RWPE2 (cell line): Measurements from ENCODE around the gene SCFD2.
"Not testable (repeated sequence)": the region's sequence is repeated elsewhere in the genome, so short reads cannot be mapped to it uniquely, and the experiment has no call there.

Experiments
- ATAC-seq: fragments of 200-7000 bp; cut with Tn5 transposase; 3 replicates; pipeline ENCODE4 v1.9.1; 2021; ENCODE audit warnings: low read depth
- DNase-seq: peaks from one replicate; pipeline ENCODE4 v3.0.0-alpha.2; 2020; ENCODE audit warnings: low spot score
- H3K27ac ChIP-seq: fragments of 450-650 bp; 2 replicates; pipeline ENCODE4 v1.5.1; 2017; ENCODE audit warnings: mild to moderate bottlenecking; ENCODE audit not compliant: poor library complexity, severe bottlenecking
- H3K27me3 ChIP-seq: fragments of 250-450 bp; sonication (Bioruptor Pico); 2 replicates; pipeline ENCODE4 v1.5.1; 2021; ENCODE audit warnings: mild to moderate bottlenecking, moderate library complexity; ENCODE audit not compliant: insufficient read depth, poor library complexity, severe bottlenecking
- H3K36me3 ChIP-seq: fragments of 250-450 bp; sonication (Bioruptor Pico); 2 replicates; pipeline ENCODE4 v1.5.1; 2020; ENCODE audit warnings: low read depth, mild to moderate bottlenecking, moderate library complexity
- H3K4me1 ChIP-seq: fragments of 250-450 bp; sonication (Bioruptor Pico); 2 replicates; pipeline ENCODE4 v1.5.1; 2021; ENCODE audit warnings: mild to moderate bottlenecking, moderate library complexity; ENCODE audit not compliant: insufficient read depth, poor library complexity, severe bottlenecking
- H3K4me3 ChIP-seq: fragments of 250-450 bp; sonication (Bioruptor Pico); 2 replicates; pipeline ENCODE4 v1.5.1; 2021; ENCODE audit warnings: mild to moderate bottlenecking, moderate library complexity; ENCODE audit not compliant: severe bottlenecking
- H3K9me3 ChIP-seq: fragments of 250-450 bp; sonication (Bioruptor Pico); 2 replicates; pipeline ENCODE4 v1.5.1; 2021; ENCODE audit warnings: mild to moderate bottlenecking, moderate library complexity; ENCODE audit not compliant: severe bottlenecking
- TF ChIP-seq, protein P1 (sequence below): fragments of 450-650 bp; IDR thresholded peaks from one replicate; pipeline ENCODE4 v1.5.1; 2017; ENCODE audit warnings: mild to moderate bottlenecking, moderate library complexity; ENCODE audit not compliant: poor library complexity, severe bottlenecking

Gene SCFD2

GRCh38 chr4:52993771-52994170 is 372.1 kb downstream of the SCFD2 start:
- Histone ChIP-seq H3K27ac (no peak overlapping the region), H3K4me3 (no peak overlapping the region), H3K9me3 (no peaks in the 10 kb centered on the region), H3K27me3 (no peaks in the 10 kb centered on the region), H3K4me1 (peaks cover 9% of the 10 kb centered on the region), H3K36me3 (no peaks in the 10 kb centered on the region)
- ATAC-seq (no peak), DNase-seq (no peak)
- TF ChIP-seq, protein P1, sequence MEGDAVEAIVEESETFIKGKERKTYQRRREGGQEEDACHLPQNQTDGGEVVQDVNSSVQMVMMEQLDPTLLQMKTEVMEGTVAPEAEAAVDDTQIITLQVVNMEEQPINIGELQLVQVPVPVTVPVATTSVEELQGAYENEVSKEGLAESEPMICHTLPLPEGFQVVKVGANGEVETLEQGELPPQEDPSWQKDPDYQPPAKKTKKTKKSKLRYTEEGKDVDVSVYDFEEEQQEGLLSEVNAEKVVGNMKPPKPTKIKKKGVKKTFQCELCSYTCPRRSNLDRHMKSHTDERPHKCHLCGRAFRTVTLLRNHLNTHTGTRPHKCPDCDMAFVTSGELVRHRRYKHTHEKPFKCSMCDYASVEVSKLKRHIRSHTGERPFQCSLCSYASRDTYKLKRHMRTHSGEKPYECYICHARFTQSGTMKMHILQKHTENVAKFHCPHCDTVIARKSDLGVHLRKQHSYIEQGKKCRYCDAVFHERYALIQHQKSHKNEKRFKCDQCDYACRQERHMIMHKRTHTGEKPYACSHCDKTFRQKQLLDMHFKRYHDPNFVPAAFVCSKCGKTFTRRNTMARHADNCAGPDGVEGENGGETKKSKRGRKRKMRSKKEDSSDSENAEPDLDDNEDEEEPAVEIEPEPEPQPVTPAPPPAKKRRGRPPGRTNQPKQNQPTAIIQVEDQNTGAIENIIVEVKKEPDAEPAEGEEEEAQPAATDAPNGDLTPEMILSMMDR = no peak

GRCh38 chr4:52992551-52992950 is 373.3 kb downstream of the SCFD2 start:
- not testable (repeated sequence) for H3K4me3 ChIP-seq, DNase-seq, H3K27me3 ChIP-seq, H3K9me3 ChIP-seq, H3K27ac ChIP-seq, H3K36me3 ChIP-seq, H3K4me1 ChIP-seq, ATAC-seq

DNA sequence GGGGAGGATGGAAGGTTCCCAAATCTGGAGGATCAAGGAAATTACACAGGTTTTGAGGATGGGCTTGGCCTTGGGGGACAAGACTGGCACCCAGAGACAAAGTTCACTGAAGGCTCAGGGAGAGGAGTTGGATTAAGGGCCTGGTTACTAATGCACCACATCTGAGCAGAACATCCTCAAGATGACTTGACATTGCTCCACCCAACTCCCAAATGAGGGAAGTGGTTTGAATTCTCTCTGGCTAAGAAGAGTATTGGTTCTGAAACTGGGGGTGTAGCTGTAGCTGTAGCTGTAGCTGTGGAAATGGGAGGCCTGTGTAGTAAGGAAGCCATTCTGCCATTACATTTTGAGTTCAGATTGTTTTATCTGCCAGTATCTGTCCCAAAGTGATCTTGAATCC is 374.4 kb downstream of the SCFD2 start:
- no peaks in the 10 kb centered on the region for H3K36me3 ChIP-seq
- H3K4me1 ChIP-seq = peaks cover 9% of the 10 kb centered on the region
- no peaks in the 10 kb centered on the region for H3K27me3 ChIP-seq
- TF ChIP-seq, protein P1 = no peak
- no peak overlapping the region for H3K4me3 ChIP-seq
- no peaks in the 10 kb centered on the region for H3K9me3 ChIP-seq
- H3K27ac ChIP-seq = no peak overlapping the region
- no peak for DNase-seq
- ATAC-seq = no peak

- Histone ChIP-seq H3K4me3 (no peak overlapping the region), H3K27ac (no peak overlapping the region), H3K27me3 (no peaks in the 10 kb centered on the region), H3K9me3 (no peaks in the 10 kb centered on the region), H3K4me1 (peaks cover 7% of the 10 kb centered on the region), H3K36me3 (no peaks in the 10 kb centered on the region)
- TF ChIP-seq, protein P1 = no peak
- ATAC-seq = no peak
- DNase-seq = no peak
Observed at GRCh38 chr4:52990706-52991105, 375.2 kb downstream of the SCFD2 start.

GRCh38 chr4:52989865-52990264 is 376.0 kb downstream of the SCFD2 start:
- H3K9me3 ChIP-seq = no peaks in the 10 kb centered on the region
- H3K27ac ChIP-seq = no peak overlapping the region
- ATAC-seq = no peak
- no peak for DNase-seq
- H3K27me3 ChIP-seq = no peaks in the 10 kb centered on the region
- no peak overlapping the region for H3K4me3 ChIP-seq
- TF ChIP-seq, protein P1 = no peak
- no peaks in the 10 kb centered on the region for H3K36me3 ChIP-seq
- no peaks in the 10 kb centered on the region for H3K4me1 ChIP-seq
